Activated gamma-delta T cell treated with anti-CD3 and anti-CD28 coated beads, Interleukin-2, amount 50 U/mL, for 16 hours (primary cell): ENCODE data around the gene XYLB.

Experiments used
- DNase-seq: peaks from one replicate; pipeline ENCODE4 v3.0.0-alpha.2; 2020; ENCODE audit warnings: low read depth

The XYLB gene

GRCh38 chr3:38454884-38455638, 108.5 kb downstream of the XYLB start:
- no peak for DNase-seq

GRCh38 chr3:38455639-38456430, 109.2 kb downstream of the XYLB start:
- no peak for DNase-seq

GRCh38 chr3:38457111-38458003, 110.8 kb downstream of the XYLB start:
- DNase-seq = no peak

GRCh38 chr3:38458796-38459498, 112.4 kb downstream of the XYLB start:
- no peak for DNase-seq

GRCh38 chr3:38459499-38460048, 113.0 kb downstream of the XYLB start:
- no peak for DNase-seq

- DNase-seq = no peak
Observed at GRCh38 chr3:38460377-38461270, 114.0 kb downstream of the XYLB start.
